Measurements from ENCODE around the gene PRG2.
"Not testable (repeated sequence)": the region's sequence is repeated elsewhere in the genome, so short reads cannot be mapped to it uniquely, and the experiment has no call there.

PRG2 gene

DNA sequence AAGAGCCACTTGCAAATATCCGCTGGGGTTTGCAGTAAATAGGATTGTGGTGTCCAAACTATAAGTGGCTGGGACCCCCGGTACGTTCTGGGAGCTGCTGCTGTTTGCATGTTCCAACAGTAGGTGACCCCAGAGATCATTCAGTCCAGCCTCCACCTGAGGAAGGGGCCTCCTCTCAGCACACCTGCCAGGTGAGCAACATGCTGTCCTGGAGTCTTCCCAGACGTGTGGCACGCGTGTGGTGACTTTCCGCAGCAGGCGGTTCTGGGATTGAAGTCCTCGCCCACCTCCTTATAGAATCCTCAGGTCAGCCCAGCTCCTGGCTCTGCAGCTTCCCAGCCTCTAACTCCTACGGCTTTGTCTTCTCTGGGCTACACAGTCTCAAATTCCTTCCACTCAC, 45.6 kb downstream of the PRG2 start:
- DNase-seq = no peak

DNA sequence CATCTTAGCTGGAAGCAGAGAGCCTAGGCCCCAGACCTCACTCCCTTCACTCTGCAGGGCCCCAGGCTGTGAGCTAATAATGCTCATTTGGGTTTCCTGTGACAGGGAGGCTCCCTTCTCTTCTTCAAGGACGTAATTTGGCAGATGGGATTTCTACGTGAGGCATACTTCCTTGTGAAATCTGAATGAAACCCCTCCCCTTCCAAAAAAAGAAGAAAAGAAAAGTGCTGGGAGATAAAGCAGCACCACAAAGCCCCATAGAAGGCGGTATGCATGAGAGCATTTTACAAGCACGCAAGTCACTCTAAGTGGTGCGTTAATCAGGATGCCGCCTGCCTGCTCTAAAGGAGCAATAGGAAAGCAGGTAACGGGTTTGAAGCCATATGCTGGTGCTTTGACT, 46.6 kb downstream of the PRG2 start:
- DNase-seq = no peak

GRCh38 chr11:57342702-57343101, 47.7 kb downstream of the PRG2 start:
- DNase-seq = no peak

- no peak for DNase-seq
These were observed 49.1 kb downstream of the PRG2 start for GRCh38 chr11:57341250-57341808.

DNA sequence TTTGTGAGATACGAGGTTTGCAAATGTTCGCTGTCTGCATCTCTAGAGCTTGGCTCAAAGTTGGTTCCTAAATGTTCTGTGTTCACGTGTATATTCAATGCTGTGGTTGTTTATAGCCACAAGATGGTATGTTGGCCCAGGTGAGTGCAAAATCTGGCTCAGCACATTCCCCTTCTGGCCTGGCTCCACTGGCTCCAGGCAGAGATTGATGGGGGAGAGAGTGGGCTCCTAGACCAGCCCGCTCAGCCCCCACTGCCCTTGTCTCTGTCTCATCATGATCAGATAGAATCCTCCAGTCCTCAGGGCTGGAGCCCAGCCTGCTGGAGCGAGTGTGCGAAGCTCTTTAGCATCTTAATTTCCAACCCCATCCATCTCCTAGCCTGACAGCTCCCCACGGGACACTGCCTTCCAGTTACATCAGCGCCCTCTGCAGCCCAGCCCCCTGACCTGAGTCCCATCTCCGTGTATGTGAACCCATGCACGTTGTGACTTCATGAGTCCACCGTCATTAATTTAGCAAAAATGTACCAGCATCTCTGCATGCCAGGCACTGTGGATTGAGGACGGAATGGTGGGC, 50.3 kb downstream of the PRG2 start:
- peak; percentile 52 for DNase-seq

DNA sequence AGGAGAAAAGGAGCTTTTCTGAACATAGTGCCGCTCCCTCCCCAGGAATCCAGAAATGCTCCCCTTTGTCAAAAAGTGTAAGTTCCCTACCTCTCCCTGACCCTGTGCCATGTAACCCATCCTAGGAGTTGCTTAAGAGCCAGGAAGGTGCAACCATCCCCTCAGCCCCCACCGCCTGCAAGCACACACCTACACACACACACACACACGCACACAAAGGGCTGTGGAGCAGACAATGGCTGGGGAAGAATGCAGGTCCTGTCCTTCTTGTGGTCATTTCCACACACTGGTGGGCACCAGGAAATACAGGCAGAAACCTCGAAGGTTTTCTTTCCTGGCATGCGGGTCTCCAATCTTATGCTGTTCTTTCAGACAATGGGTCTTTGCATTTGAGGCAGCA, 51.1 kb downstream of the PRG2 start:
- DNase-seq = no peak

GRCh38 chr11:57338142-57338541, 52.3 kb downstream of the PRG2 start, which contains the start of gene P2RX3:
P2RX3 (plus strand) TSS chr11:57338352; CDS start chr11:57338551, 199 bp downstream.
- DNase-seq = no peak

DNA sequence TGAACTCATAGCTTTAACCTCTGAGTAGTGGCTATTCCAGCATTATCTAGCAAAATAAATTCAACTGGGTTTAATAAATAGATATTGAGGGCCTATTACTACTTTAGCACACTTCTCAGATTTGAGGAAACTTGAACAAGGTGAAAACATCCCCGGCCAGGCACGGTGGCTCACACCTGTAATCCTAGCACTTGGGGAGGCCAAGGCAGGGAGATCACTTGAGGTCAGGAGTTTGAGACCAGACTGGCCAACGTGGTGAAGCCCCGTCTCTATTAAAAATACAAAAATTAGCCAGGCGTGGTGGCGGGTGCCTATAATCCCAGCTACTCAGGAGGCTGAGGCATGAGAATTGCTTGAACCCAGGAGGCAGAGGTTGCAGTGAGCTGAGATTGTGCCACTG, 53.6 kb downstream of the PRG2 start:
- DNase-seq = not testable (repeated sequence)
